ENCODE data around the gene OLA1.

GRCh38 chr2:174085781-174086180 lies 162.6 kb downstream of the OLA1 start:
- TF ChIP-seq CTCF (IDR thresholded peaks at IDR 0.05) = no peak
- TF ChIP-seq POLR2A (IDR thresholded peaks at IDR 0.05) = no peak

Data from esophagus squamous epithelium (tissue), 4 donors.